Measurements from ENCODE around the gene TBX4. TPM values are rescaled to one million over a fixed set of nuclear protein-coding genes. Genes with fewer than 3 reads are reported as not detected.
A peak's percentile ranks its signal among the peaks of the same experiment; 100 is the strongest.

The TBX4 gene
- total and polyA plus RNA-seq, 2 of the 13 experiments (the other 11 are each of a cell fraction or from before 2014, with no cell fraction given), result 0.11 to 1.1 TPM

DNA sequence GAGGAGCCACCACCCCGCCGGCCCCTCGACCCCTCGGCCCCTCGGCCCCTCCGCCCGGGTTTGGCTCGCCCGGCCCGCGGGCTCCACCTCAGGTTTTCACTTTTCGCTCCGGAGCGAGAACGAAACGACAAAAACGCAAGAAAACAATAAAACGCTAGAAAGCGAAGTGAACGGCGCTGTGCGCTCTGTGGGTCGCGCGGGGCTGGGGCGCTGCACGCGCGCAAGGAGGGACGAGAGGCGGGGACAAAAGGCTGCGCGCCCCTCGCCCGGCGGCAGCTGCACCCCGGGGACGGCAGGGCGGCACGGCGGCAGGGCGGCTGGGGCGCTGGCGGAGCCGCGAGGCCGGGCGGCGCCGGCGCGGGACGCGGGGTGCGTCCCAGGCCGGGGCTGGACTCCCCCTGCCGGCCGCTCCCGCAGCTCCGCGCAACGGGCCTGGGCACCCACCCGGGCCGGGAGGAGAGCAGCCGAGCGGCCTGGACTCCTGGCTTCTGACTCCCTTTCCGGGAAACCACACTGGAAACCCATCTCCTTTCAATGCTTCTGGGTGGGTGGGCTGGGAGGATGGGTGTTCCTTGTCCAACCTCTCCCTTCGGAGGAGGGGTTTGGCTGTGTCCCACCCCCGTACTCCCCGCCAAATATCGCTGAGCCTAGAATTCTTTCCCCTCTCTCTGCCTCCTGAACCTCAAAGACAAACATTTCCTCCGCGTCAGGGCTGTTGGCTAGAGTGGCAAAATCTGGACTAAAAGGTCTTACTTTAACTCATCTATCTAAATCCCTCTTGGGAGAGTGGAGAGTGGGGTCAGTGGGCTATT is 42.7 kb upstream of the TBX4 start (continued):
- TF ChIP-seq, protein P1, sequence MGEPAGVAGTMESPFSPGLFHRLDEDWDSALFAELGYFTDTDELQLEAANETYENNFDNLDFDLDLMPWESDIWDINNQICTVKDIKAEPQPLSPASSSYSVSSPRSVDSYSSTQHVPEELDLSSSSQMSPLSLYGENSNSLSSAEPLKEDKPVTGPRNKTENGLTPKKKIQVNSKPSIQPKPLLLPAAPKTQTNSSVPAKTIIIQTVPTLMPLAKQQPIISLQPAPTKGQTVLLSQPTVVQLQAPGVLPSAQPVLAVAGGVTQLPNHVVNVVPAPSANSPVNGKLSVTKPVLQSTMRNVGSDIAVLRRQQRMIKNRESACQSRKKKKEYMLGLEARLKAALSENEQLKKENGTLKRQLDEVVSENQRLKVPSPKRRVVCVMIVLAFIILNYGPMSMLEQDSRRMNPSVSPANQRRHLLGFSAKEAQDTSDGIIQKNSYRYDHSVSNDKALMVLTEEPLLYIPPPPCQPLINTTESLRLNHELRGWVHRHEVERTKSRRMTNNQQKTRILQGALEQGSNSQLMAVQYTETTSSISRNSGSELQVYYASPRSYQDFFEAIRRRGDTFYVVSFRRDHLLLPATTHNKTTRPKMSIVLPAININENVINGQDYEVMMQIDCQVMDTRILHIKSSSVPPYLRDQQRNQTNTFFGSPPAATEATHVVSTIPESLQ (CRISPR knock-in tag; conservative IDR thresholded peaks at IDR 0.05), result no peak
- TF ChIP-seq DNMT1 (CRISPR knock-in tag; IDR thresholded peaks at IDR 0.05) (peak; percentile 72; the same call in 1 of the 2 replicates), ZNF768 (CRISPR knock-in tag; IDR thresholded peaks at IDR 0.05) (peak; percentile 66; the same call in 1 of the 2 replicates), ZNF614 (CRISPR knock-in tag; IDR thresholded peaks at IDR 0.05; ENCODE audit: borderline replicate concordance) (no peak), ZNF503 (CRISPR knock-in tag; IDR thresholded peaks at IDR 0.05) (0 out of 2 replicates have a peak, but pooled peaks have one; percentile 40), KIAA2018 (CRISPR knock-in tag; IDR thresholded peaks at IDR 0.05; ENCODE audit: borderline replicate concordance) (no peak)
- TF ChIP-seq, protein P2, sequence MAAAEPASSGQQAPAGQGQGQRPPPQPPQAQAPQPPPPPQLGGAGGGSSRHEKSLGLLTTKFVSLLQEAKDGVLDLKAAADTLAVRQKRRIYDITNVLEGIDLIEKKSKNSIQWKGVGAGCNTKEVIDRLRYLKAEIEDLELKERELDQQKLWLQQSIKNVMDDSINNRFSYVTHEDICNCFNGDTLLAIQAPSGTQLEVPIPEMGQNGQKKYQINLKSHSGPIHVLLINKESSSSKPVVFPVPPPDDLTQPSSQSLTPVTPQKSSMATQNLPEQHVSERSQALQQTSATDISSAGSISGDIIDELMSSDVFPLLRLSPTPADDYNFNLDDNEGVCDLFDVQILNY (CRISPR knock-in tag; conservative IDR thresholded peaks at IDR 0.05), result no peak
- TF ChIP-seq, protein P3, sequence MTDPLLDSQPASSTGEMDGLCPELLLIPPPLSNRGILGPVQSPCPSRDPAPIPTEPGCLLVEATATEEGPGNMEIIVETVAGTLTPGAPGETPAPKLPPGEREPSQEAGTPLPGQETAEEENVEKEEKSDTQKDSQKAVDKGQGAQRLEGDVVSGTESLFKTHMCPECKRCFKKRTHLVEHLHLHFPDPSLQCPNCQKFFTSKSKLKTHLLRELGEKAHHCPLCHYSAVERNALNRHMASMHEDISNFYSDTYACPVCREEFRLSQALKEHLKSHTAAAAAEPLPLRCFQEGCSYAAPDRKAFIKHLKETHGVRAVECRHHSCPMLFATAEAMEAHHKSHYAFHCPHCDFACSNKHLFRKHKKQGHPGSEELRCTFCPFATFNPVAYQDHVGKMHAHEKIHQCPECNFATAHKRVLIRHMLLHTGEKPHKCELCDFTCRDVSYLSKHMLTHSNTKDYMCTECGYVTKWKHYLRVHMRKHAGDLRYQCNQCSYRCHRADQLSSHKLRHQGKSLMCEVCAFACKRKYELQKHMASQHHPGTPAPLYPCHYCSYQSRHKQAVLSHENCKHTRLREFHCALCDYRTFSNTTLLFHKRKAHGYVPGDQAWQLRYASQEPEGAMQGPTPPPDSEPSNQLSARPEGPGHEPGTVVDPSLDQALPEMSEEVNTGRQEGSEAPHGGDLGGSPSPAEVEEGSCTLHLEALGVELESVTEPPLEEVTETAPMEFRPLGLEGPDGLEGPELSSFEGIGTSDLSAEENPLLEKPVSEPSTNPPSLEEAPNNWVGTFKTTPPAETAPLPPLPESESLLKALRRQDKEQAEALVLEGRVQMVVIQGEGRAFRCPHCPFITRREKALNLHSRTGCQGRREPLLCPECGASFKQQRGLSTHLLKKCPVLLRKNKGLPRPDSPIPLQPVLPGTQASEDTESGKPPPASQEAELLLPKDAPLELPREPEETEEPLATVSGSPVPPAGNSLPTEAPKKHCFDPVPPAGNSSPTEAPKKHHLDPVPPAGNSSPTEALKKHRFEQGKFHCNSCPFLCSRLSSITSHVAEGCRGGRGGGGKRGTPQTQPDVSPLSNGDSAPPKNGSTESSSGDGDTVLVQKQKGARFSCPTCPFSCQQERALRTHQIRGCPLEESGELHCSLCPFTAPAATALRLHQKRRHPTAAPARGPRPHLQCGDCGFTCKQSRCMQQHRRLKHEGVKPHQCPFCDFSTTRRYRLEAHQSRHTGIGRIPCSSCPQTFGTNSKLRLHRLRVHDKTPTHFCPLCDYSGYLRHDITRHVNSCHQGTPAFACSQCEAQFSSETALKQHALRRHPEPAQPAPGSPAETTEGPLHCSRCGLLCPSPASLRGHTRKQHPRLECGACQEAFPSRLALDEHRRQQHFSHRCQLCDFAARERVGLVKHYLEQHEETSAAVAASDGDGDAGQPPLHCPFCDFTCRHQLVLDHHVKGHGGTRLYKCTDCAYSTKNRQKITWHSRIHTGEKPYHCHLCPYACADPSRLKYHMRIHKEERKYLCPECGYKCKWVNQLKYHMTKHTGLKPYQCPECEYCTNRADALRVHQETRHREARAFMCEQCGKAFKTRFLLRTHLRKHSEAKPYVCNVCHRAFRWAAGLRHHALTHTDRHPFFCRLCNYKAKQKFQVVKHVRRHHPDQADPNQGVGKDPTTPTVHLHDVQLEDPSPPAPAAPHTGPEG (CRISPR knock-in tag; IDR thresholded peaks at IDR 0.05), result no peak

All from HepG2 (cell line).